Inflammatory macrophage treated with lipopolysaccharide for 1 hour (primary cell): ENCODE results near the gene BTBD9.

Experiments used
- DNase-seq, 2 donors: peaks; one replicate each; pipeline ENCODE4 v3.0.0-alpha.2; 2020 to 2022

BTBD9 gene

DNA sequence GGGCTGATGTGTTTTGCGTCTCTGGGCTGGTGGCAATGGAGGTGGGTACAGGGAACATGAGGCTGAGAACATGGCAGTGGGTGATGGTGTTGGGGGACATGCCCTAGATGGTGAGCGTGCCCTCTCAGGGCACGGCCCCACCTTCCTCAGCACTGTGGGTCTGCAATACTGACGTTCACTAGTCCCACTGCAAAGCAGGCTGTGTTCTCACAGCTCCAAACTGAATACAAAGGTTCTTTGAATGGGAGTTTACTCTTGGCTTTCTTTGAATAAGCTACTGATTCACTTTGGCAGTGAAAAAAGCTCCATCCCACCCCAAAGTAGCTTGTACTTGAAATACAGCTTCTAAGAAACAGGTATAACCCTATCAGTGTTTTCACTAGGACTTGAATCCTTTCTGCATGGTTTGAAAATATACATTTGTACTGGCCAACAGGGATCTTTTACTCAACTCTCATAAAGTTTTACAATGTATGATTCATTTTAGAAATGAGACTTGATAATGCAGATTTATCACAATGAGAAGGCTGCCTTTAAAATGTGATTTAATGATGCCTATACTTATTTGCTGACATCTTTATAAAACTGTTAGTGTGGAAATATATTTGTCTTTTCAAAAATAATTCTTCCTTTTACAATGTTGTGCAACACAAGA is 419.5 kb downstream of the BTBD9 start:
- no peak for DNase-seq

DNA sequence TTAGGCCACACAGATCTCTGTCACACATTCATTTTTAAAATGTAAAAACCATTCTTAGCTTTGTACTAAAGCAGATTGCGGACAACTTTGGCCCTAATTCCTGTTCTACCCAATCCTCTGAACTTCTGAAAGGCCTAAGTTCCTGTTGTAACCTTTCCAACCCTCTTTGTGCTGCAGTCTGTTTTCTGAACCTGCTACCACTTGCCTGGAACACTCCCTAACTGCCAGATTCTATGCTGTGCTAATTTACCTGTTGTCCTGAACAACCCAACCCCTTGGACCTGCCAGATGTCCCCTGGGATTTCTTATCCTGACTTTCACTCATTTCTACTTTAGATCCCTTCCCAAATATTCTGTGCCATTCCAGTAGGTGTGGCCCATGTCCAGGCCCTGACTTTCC is 421.5 kb downstream of the BTBD9 start:
- no peak for DNase-seq

DNA sequence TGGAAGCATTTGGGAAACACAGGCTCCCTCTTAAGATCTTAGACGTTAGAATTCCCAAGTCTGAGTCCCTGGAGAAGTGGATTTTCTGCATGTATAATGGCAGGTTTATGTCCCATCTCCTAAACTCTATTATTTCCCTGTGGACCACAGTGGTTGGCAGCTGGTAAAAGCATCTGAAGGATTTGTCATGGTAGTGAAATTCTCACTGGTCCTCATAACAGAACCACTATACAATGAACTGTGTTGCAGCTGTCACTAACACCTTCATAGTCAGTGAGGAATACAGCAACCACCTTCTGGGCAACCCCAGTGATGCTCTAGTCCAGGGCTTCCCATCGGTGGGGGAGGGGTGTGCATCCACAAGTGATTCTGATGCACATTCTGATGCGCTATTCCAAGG is 423.3 kb downstream of the BTBD9 start:
- no peak for DNase-seq

DNA sequence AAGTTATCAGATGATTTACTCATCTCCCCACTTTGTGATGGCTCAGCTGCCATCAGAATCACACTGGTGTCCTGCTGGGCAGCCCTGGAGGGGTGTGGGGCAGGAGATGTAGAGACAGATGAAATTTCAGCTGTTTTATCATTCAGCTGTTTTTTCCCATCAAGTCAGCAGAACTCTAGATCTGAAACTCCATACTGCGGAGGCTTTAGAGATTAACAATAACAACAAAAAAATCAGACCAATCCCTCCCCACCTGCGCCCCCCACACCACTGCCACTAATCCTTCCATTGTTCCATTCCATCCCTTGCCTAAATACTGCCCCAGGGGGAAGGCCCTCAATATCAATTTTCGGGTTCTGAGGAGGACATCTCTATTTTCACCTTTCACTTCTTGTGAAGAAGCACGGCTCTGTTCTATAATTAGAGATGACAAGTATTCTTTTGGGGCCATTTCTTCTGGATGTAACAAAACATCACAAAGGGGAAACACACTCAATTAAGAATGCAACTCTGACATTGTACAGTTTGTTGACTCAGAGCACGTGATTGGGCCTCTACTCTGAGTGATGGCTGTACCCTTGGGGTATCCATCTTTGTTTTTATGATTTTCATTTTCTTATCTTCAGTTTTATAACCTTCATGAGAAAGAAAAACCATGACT is 423.9 kb downstream of the BTBD9 start:
- no peak for DNase-seq

DNA sequence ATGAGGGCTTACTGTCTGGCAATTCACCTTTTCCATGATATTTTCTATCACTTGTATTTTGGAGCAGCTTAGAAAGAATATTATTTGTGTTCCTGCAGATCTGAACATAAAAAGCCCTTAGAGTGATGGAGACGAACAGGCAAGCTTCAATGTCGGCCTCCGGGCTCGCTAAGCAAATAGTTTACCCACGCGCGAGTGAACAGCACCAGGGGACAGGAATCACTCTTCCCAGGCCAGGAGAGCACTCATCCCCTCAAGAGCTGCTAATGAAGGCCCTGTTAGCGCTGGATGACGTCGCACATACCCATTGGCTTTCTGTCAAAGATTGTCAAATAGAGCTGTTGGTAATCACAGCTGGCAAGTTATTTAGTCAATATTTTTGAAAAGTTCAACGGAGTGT is 424.5 kb downstream of the BTBD9 start:
- DNase-seq = no peak

DNA sequence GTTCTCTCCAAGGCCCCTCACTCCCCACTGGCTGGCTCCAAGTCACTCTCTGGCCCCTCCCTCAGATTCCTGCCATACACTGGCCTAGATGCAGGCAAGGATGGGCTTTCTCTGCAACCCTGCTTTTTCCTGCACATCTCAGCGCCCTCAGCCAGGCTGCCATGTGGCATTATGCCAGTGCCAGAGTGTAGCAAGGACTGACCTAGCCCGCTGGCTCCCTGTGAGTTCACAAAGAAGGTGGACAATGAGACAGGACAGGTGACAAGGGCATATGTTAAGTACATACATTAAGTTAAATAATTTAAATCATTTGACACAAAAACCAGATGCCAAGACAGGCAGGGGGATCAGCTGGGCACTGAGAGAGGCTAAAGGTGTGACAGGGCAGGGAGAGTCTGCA is 425.6 kb downstream of the BTBD9 start:
- no peak for DNase-seq

DNA sequence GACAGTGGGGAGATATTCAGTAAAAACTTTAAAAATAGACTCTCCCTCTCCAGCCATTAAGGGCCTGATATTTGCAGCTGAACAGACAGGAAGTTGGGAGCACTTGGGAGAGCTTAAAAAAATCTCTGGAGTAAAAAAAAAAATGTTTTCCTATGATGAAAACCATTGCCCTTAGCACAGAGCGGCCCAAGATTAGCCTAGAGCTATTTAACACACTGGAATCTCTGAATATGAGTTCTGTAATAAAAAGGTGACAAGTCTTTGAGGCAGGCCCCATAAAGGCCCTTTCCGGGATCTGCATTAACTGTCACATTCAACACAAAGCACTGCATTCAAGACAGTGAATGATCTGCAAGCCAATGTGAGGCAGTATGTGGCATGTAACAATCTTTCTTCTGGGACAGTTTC is 426.5 kb downstream of the BTBD9 start:
- no peak for DNase-seq

DNA sequence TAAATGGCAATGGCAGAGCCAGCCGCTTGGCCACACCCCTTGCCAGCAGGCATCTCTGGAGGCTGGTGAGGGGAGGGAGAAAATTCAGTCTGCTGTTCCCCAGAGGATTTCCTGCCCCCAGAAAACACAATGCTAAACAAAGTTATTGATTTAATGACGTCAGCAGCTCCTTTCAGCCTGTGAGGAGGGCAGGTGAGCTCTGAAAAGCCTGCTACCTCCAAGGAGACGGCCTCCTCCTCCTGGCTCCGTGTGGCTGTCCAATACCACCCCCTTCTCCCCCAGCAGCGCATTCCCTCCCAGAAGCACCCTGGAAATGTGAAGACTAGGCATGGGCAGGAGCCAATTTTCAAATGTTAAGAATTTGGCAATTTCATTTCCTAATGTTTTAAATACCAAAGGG is 427.1 kb downstream of the BTBD9 start:
- DNase-seq = no peak

DNA sequence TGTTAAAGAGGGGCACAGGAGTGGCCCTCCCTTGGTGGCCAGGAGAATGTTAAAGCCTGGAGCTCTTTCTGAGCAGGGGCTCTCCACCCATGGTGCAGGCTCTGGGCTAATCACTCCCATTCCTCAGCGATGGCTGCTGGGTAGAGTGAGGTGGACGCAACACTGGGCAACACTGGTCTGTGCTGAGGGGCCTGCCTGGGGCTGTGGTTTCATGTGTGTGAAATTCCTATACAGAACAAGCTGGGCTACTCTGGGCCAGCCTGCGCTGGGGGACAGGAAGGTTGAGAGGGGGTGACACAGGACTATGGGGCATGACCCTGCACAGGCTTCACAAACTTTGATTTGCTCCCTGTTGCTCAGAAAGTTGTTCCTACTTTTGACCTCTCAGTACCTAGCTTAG is 427.6 kb downstream of the BTBD9 start:
- DNase-seq = no peak

DNA sequence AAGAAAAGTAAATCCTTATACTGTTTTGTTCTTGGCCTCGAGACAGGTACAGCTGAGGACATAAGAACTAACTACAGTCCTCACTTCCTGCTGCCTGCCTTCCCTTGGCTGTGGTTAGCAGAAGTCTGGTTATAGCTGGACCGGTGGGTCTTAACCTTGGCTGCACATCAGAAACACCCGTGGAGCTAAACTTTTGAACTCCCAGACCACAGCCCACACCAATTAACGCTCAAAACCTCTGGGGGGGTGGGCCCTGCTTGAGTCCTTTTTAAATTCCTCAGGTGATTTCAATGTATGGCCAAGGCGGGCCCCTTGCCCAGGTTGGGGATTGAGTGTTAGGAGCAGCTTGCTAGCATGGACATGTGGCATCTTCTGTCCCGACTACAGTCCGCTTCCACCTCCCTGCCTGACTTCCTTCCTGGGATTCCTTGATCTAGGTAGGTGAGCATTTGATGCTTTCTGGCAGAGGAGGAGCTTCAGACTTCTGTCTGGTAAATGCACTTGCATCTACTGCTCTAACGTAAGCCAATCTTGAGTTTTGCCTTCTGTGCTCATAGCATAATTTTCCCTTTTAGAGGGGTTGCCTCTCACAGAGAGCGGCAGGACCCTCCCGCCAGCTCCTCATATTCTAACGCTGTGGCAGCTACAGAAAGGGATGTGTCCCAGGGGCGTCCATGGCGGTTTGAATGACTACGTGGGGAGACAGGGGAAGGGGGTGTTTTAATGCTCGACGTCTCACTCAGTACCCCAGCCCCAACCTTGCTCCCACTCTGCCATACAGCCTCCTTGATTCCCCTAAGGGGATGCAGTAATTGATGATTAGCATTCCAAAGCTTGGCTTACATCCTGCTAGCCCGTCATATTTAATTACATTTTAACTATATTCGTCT is 430.1 kb downstream of the BTBD9 start:
- DNase-seq = no peak

DNA sequence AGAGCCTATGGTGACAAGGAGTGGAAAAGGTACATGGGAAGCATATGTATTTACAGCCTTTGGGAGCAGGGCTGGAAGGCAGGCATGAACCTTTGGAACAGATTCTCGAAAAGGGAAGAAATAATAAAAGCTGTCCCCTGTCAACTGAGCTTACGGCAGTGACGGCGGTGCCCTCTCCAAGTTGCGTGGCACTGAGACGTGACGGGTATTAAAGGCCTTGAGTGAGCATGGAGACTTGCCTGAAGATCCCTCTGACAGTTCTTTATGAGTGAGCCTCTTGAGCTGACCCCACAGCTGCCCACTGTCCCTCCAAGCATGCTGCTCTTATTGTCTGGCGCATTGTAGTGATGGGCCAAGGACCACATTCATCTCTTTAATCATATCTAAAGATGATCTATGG is 431.7 kb downstream of the BTBD9 start:
- no peak for DNase-seq

DNA sequence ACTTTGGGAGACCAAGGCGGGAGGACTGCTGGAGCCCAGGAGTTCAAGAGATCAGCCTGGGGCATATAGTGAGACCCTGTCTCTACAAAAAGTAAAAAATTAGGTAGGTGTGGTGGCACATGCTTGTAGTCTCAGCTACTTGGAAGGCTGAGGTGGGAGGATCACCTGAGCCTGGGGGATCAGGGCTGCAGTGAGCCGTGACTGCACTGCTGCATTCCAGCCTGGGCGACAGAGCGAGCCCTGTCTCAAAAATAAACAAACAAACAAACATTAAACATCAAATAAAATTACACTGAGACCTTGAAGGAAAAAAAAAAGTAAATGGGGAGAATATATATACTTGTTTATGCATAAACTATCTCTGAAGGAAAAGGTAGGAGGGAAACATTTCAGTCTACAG is 432.4 kb downstream of the BTBD9 start:
- no peak for DNase-seq

DNA sequence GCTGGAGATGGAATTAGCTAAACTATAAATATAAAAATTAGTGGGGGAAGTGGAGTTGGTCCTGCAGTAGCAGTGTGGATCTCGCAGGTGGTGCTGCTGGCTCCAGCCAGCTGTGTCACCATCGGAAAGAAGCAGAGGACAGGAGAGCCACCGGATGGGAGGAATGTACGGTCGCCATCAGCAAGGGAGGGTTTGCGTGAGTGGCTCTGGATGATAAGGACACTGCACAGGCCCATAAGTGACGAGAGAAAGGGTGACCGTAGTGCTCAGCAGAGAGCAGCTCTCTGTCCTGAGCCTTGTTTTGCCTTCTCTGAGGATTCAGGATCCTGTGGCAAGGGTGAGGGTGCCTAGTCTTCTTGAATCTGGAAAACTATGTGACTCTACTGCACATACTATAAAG is 441.5 kb downstream of the BTBD9 start:
- DNase-seq = no peak

DNA sequence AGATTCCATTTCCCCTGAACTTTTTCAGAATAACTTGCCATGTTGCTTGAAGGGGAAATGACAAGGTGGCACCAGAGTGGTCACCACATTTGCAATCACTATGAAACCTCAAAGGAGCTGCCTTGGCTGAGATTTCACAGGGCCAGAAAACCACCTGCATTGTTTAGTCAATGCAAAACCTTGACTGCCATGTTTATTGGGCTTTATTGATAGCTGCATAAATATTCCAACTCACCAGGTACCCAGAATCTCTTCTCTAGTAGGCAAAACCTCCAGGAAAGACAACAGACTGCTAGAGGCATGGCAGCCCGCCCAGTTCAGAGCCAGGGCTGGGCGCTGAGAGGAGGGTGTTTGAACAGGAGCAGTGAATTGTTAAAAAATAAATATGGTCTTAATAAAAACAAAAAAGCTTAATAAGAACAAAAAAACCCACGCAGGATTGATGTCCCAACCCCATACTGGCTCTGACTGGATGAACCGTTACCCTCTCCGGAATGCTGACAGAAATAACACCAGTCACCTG is 444.6 kb downstream of the BTBD9 start:
- no peak for DNase-seq

DNA sequence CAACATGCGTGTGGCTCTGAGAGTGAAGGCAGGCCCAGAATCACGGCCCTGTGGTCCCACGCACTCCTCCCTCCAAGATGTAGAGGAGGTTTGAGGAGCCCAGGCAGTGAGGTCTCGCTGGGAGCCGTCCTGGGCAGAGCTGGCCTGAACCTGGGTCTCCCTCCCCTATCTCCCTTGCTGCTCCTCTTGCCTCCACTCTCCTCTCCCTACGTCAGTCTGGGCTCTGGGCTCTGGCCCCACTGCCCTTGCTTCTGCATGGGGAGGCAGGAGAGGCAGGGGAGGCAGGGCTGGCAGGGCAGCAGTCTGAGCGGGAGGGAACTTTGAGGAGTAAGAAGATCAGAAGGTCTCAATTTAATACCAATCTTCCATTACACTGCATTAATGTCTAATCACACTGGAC is 445.1 kb downstream of the BTBD9 start:
- no peak for DNase-seq

DNA sequence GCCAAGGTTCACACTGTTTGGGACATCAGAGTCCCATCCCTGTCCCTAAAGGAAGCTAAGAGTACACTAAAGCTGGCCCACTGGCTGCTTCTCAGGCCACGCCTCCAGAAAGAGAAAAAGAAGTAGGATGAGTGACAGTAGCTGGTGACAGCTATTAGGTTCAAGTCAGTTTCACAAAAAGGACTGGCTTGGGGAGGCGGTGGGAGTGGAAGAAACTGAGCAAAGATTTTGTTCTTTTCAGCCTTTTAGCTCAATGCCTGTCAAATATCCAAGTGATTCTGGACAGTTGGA is 445.5 kb downstream of the BTBD9 start:
- DNase-seq = no peak

DNA sequence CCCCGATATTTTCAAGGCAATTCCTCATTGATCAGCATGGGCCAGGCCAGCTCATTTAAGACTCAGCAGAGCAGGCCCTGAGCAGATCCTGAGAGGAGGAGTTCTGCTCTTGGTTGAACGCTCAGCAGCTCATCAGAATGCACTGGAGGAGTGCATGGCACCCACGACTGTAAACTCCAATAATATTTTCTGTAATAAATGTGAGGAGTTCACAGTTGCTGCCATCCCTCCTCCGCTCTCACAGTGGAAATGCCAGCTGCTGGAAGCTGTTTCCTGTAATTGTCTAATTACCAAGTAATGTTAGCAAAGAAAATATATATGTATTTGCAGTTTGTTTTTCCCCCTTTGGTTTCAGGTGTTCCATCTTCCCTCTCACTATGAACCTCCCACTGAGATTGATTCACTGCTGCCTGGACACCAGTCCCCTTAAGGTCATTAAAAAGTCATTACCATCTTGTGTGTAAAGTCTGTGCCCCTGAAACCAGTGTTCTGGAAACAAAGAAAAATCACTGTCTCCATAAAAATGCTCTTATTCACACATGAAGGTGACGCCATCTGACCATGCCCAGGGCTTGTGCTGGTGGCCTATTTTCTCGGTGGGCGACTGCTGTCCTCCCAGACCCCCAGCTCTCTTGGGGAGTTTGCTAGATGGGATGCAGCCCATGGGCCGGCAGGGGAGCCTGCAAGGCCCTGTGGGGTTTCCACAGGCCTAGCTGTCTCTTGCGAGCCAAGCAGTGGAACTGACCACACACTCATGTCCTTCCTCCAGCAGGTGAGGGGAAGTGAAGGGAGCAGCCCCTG is 446.0 kb downstream of the BTBD9 start:
- no peak for DNase-seq

DNA sequence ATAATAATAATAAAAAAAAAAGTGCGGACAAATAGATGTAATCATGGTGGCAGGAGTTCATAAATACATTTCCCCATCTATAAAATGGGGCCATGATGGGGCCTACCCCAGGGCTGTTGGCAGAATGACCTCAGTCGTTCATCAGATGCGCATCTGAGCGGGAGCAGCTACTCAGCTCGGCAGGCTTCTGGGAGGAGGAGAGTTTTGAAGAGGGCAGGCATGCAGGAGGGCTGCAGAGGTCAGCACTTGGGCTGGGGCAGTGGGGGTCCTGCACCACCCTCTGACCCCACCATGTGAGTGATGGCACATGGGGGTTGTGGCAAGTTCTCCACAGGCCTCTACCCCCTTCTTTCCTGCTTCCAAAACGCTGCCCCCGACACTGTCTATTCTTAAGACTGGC is 446.7 kb downstream of the BTBD9 start:
- DNase-seq = no peak

DNA sequence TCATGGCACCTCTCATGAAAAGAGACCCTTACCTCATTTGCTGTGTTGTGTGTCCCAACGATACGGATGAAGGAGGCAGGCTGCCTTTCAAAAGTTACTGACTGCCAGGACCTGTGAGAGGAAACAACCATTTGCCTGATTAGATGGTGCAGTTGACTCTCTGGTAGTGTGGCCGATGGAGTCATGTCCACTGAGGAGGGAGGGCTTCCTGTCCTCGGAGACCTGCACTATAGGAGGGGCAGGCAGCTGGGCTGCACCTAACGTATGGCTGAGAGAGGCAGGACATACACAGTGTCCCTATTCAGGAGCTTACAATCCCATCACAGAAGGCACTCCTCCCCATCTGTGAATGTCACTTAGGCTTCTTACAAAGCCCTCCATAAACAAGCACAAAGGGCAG is 447.2 kb downstream of the BTBD9 start:
- DNase-seq = no peak

DNA sequence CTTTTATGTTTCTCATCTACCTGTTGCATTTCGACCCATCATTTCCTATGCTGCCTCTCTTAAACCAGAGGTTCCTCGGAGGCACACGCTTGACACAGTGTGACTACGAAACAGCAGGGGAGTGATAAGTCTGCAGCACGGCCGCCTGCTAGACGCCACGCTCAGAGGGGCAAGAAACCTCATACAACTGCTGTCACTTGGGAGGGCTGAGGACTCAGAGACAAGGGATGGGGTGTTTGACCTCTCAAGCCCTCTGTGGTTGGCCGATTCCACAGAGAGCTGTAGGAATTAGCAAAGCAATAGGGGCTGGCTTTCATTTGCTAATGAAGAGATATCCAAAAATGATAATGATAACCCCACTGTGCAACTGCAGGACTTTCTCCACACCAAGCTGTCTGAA is 447.7 kb downstream of the BTBD9 start:
- no peak for DNase-seq

DNA sequence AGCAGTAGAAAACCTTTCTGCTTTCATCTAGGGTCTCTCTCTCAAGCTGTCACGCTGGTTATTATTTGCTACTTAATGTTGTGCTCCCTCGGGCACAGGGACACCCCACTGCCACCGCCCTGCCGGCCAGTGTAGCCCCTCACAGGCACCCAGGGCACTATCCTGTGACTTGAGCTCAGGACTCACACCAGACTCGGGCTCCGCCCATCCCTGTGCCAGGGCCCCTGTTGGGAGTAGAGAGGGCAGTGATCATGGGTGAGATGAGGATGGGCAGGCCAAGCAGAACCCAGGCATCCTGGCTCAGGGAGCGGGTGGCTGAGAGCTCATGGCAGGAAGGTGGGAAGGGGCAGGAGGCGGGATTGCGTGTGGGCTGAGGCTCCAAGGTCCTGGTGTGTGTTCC is 448.3 kb downstream of the BTBD9 start:
- DNase-seq = no peak

DNA sequence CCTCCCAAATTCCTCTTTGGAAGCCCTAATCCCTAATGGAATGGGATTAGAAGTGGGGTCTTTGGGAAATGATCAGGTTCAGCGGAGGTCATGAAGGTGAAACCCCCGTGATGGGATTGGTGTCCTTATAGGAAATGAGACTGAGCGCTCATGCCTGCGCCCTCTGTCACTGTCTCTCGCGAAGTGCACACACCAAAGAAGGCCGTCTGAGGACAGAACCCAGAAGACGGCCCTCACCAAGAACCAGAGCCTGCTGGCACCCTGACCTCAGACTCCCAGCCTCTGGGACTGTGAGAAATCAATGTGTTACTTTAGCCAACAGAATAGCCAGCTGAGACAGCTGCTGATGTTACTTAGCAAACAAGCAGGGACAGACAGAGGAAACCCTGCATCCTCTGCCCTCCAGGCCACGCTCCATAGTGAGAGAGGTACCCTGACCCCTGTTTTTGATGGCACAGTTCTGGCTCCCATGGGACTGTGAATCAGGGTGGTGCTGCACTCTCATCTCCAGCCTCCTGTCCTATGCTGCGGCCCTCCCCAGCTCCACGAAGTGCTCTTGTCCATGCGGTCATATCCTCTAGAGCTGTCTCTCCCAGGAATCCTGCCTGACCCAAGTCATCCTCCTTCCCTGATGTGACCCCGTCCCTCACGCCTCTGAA is 450.9 kb downstream of the BTBD9 start:
- DNase-seq = no peak
